GM21526 (cell line): ENCODE data around the gene C4orf50.

Experiments used
- ATAC-seq: cut with Tn5 transposase; IDR thresholded peaks from one replicate; pipeline ENCODE4 v1.9.1; 2021; ENCODE audit warnings: moderate library complexity; ENCODE audit not compliant: unreplicated experiment, low FRiP score

The C4orf50 gene

DNA sequence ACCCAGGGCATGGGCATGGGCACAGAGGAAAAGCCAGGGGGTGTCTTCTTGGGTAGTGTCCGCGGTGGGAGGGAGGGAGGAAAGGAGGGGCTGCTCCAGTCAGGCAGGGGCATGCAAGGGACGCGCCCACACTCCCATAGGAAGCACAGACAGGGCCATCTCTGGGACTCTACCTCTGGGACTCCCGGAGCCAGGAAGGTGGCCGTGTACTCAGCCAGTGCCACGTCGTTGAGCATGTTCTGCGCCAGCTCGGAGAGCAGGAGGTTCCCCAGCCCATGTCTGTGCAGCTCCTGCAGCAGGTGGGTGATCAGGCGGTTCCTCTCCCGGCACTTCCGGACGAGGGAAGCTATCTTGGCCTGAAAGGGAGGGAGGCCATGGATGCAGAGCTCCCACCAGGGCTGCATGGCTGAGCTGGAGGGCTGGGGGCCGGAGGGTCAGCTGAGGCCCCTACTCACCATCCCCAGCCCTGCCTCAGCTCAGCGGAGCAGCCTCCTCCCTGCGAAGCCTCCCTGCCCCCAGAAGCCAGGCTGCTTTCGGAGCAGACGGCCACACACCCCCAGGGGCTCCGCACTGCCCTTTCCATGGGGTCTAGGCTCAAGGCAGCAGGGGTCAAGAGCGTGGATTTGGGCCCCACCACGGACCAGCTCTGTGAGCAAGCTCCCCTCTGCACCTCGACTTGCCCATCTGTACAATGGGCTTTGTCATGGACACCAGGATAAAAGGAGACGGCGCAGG is 44.6 kb downstream of the C4orf50 start:
- ATAC-seq: no peak

DNA sequence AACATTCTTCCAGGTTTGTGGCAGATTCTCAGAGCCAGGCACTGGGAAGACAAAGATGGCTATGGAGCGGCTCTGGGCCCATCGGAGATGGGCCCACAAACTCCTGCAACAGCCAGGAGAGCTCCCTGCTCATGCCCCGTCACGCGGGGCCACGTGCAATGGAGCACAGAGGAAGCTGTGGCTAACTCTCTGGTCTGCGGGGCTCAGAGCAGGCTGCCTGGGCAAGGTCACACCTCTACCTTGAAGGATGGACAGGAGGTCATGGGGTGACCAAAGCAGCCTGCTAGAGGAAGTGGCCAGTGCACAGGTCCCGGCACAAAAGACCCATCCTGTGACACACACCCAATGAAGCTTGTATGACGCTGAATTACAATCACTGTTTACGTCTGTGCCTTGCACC is 45.2 kb downstream of the C4orf50 start:
- ATAC-seq: no peak

DNA sequence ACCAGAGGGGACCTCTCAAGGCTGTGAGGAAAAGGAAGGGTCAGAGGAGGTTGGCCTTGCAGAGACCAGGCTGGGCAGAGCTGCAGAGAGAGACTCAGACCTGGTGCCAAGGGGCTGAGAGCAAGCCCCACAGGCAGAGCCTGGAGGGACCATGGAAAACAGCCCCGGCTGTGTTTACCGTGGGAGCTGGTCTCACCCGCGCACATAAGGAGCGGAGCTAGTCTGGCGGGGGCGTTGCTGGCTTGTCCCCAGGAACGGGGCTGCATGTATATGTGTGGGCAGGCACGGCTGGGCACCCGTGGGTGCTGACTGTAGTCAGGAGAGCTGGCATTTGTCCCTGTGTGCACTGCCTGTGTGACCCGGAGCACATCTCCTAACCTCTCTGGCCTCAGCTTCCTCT is 45.7 kb downstream of the C4orf50 start:
- no peak for ATAC-seq

DNA sequence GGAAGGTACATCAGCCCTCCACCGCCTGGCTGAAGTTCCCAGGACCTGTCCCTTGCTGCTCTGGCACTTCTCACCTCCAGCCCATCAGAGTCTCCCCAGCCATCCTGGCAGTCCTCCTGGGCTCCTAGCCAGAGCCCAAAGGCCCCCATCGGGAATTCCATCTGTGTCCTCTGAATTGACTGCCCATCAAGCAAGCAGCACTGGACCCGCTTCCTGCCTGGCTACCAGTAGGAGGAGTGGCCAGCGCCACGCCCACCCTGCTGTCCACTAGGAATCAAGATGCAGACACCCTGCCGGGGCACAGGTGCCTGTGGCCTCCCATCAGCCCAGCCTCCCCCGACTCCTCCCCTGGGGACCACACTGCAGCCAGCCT is 47.2 kb downstream of the C4orf50 start:
- no peak for ATAC-seq

DNA sequence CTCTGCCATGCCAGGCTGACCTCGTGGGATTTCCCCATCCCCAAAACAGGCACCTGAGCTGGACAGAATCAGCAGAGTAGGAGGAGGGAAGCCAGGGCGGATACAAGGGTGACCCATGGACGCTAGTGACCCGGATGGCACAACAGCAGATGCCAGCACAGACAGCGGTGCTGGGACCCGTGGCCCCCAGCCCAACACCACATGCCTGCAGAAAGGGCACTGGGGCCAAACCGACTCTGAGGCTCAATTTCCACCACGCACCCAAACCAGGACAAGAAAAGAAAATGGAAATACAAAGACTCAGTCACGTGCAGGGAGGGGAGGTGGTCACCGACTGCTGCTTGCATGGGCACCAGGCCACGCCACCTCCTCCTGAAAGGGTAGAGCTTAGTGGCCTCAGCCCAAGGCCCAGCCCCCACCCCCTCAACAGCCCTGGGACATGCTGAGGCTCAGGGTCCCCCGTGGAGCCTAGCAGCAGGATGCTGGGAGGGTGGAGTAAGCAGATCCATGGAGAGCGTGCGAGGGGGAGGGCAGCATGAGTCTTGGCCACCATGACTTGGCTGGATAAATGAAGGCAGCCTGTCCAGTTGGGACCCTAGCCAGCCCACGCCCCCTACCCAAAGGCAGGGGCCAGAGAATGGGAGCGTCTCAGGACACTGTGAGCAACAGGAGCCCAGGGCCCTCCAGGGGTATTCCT is 47.7 kb downstream of the C4orf50 start:
- ATAC-seq: no peak

DNA sequence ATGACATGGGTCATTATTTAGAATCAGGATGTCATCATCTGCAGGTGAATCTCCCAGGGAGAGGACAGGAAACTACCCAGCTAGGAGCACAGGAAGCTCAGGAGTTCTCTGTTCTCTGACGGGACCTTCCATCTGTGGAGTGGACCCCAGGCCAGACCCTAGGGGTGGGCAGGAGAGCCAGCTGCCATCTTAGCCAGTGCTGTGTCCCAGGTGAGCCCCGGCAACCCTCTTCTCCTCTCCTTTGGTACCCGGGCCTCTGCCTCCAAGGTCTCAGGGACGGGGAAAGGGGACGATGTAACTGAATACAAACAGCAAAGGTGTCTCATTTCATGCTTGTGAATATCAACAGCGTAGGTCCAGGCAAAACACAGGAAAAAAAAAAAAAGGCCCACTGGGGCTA is 48.5 kb downstream of the C4orf50 start:
- ATAC-seq: no peak

DNA sequence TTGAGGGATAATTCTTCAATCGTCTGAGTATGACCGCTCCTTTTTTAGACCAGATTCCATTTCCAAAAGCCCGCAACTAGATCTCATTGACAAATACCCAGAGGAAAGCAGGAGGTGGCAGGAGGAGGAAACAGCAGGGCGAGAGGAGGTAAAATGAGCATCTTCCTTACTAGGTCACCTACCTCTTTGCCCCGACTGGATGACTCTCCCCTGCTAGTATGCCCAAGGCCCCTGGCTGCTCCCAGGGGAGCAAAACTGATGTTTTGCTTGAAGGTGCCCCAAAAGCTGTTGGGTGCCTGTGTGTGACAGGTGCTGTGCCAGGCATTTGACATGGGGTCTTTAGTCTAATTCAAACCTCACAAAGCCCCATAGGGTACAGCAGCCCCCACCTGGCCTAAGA is 48.9 kb downstream of the C4orf50 start:
- ATAC-seq: no peak

DNA sequence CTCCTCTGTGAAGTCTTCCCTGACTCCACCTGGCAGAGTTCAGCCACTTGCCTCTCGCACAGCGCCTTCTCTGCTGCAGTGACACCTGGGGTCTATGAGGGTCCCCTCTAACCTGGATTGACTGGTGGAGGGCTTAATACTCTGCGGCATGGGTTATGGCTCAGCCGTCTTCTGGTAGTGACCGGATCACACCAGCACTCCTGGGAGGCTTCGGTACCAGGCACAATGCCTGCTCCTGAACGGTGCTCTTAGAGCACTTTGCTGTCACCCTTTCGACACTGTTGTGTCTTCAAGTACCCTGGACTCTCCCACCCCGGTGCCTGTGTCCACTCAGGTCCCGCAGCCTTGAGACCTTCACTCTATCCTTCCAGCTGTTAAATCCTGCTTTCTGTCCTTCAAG is 50.0 kb downstream of the C4orf50 start:
- ATAC-seq: no peak

DNA sequence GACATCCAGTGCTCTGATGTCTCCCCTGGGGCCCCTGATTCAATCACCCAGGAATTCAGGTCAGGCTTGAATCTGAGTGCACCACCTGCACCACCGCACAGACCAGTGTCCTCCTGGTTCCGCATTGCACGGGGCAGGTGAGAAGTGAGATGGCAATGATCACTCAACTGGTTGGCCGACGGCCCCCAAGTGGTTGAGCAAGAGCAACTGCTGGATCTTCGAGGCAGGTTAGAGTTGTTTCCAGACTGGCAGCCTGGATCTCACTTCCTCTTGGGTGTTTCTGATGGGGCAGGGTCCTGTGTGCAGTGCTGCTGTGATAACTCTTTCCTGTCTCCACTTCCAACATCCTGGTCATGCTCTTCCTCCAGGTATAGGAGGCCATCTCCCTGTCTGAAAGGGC is 50.4 kb downstream of the C4orf50 start:
- ATAC-seq: no peak

DNA sequence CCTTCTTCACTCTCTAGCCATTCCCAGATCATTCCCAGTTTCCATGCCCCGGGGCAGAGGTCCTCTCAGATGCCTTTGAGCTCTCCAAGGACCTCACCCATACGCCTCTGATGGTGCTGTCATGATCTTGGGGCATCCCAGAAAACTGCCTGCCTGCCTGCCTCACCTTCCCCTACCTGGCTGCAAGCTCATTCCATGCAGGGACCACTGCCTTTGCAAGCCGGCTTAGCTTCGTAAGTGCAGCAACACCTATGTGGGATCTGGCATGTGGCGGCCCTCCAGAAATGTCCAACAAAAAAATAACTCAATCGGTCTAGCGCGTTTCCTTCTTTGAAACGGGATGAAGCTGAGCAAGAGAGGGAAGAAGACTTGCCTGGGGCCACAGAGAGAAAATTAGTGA is 53.0 kb downstream of the C4orf50 start:
- ATAC-seq: no peak

DNA sequence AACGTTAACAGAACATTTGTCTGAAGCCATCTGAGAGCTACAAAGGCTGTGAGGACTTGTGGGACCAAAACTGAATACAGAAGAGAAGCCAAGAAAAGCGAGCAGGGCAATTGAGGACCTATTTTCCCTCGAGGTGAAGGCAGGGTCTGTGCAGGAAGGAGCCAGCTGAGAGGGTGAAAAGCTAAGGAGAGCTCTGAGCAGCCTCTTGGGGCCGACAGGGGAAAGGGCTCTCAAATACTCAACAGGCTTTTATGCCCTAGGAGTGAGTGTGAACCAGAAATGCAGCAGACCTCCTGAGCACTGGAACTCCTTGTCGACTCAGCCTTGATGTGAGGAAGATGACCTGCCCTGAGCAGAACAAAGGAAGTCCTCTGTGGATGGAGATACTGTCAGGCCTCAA is 54.2 kb downstream of the C4orf50 start:
- ATAC-seq: no peak

DNA sequence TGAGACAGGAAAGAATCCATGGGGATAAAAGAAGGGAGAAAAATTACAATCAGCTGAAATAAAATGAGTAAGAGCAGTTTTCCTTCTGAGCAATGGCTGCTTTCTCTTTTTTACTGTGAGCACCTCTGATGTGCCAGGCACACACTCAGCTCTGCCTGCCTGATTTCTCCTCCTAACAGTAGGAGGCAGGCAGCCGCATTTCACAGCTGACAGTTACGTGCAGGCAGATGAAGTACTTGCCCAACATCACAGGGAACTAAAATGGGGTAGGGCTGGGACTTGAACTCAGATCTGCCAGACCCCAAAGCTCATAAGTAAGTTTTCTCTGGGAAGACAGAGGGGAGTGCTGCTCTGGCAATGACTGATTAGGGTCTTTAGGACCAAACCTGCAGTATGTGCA is 54.6 kb downstream of the C4orf50 start:
- ATAC-seq: no peak

DNA sequence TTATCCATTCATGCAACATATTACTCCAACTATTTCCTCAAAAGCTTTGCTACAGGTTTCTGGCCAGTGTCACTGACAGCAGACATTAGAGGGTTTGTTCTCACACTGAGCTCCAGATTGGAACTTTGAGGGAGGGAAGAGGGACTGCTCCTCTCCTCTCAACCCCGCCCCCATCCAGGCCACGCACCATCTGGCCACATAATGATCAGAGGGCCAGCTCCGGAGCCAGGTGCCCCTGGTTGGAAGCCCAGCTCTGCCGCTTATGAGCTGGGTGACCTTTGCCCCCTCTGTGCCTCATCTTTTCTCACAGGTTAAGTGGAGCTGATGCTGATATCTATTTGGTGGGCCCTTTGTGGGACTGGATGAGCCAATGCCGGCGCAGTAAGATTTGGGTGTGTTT is 55.8 kb downstream of the C4orf50 start:
- ATAC-seq: no peak

DNA sequence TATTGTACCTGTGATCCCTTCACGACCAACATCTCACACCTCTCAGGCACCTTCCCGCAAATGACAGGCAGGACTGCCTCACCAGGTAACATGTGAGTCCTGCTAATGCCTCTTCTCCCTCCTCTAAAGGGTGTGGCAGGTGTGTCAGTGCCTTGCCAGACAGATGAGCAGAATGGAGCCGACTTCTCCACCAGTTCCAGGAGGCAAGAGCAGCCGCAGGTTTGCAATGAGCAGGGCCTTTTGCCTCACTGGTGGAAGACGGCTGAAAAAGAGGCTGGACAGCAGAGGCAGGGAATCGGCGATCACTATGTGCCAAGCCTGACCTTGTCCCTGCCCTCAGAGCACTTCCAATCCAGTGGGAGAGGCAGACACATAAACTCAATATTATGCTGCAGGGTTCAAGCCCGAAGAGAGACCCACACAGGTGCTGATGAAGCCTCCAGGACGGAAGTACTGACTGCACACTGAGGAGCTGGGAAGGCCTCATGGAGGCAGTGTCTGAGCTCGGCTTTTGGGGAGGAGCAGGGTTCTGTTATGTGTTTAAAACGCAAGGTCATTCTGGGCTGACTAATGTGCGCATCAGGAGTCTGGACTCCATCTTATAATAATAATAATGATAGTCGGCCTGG is 57.9 kb downstream of the C4orf50 start:
- no peak for ATAC-seq

DNA sequence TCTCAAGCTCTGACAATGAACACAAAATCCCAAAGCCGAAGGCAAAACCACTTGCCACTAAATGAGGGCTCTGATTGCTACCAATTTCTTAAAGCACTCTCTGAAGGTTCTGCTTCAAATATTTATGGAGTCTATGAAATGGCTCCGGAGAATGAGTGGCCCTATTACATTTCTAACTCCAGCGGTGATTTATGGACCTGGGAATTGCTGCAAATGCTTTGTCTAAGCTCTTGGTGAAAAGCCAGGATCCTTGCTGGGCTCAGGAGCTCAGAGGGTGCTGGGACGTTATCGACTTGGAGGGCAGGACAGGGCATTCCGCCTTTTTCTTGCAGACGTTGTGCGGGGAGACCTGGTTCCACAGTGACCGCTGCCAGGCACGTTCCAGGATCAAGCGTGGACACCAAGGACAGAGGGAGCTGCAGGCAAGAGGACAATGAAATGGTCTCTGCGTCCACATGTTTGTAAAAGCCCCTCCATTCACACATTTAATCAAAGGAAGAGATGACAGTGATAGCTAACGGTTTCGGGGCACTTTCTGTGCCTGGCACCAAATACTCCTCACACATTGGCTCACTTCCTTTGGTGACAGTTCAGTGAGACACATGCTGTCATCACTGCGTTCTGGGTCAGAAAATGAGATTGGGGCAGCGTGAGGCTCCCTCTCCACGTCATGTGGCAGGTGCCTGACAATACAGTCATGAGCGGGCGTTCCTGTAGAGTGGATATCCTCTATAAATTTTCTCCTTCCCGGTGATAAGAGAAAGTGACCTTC is 58.8 kb downstream of the C4orf50 start:
- no peak for ATAC-seq

DNA sequence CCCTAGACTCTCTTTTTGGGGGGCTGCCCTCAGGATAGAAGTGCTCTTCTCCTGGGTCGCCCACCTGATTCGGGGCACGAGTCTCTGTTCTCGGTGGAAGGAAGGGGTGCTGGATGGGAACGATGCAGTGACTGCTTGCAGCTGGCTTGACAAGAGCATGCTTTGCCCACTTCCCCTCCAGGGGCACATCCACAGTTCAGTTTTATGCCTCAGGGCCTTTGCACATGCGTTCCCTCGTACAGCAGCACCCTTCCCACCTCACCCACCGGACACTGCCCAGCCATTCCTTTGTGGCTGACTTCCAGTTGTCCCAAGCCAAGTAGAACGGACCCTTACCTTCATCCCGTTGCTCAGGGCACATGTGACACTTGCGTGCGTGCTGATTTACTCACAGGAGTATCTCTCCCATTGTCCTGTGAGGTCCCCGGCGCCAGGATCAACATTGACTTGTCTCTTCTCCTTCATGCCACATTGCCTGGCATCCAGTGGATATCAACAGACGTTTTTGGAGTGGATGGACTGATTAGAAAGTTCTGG is 60.0 kb downstream of the C4orf50 start:
- no peak for ATAC-seq

DNA sequence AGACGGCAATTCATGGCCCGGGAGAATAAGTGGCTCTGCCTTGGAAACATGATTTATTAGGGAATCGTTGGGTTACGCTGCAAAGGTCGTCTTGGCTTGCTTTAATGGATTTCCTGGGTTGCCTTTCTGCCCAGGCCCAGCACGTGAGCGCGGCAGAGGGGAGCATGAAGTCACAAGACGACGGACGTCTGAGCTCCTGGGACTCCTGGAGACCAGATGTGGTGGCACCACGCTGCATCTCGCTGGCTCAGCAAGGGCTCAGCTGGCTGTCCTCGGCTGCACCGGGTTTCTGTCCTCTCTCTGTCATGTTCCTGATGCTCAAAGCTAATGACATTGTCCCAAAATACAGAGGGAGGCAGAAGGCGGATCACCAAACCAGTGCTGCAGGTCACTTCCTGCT is 61.2 kb downstream of the C4orf50 start:
- ATAC-seq: no peak

DNA sequence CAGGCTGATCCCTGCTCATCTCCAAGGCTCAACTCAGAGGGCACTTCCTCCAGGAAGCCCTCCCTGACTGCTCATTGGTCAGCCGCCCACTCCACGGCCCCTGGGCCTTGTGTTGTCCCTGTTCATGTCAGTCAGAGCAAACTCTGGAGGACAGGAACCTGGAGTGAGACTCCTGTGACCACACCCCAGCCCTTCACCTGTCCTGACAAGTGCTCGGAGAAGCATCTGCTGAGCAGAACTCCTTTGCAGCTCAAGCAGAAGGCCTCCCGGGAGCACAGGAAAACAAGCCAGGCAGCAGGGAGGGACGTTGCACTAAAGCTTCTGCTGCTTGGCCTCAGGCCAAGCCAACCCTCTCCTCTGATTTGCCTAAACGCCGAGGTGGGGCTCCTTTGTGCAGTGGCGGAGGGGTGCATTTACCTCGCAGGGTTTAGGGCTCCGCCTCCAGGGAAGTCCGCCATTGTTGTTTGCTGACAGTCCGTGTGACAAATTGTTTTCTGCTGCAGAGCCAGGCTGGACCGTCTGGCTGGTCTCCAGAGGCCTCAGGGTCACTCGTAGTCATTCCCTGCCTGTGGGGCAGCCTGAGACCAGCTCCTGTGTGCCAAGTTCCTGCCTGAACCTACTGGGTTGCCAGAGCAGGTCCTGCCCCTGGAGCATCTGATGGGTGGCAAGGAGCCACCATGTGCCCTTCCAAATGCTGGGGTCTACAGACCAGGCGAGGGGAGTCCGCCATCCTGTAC is 61.8 kb downstream of the C4orf50 start:
- ATAC-seq: no peak

DNA sequence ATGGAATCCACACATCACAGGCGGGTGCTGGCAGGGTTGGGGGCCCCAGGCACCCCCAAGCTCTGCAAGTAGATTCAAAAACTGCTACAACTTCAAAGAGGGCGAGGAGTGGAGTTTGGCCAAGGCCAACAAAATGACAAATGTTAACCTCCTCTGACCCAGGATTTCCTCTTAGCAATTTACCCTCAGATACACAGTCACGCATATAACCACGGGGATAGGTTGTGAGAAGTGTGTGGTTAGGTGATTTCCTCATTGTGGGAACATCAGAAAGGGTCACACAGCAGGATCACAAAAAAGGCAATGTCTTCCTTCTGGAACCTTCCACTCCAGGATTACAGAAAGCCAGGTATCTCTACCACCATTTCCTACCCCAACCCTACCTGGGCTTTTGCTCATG is 62.4 kb downstream of the C4orf50 start:
- ATAC-seq: no peak

DNA sequence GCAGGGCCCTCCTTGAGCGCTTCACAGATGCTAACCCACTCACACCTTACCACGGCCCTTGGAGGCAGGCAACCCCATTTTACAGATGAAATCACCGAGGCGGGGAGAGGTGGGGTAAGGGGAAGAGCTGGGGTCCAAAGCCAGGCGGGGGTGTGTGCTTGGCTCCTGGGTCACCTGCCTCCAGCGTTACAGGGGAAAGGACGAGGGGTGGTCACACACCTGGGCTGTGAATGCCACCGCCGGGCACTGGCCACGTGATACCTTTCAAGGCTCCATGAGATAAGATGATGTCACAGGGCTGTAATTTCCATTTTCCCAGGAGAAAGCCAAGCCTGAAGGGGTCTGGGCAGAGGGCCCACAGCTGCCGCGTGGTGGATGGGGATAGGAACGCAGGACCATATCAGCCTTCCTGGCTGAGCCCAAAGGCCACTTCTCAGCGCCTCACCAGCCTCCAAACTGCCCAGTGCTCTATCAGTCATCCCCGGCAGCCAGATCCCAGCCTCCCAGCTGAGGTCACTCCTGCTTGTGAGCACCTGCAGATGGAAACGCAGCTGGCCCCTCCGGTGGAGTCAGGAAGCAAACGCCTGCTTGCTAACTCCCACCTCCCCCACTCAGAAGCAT is 62.9 kb downstream of the C4orf50 start:
- ATAC-seq: no peak
